Naive B cell (primary cell): Measurements from ENCODE around the gene PRELID3B. TPM values are rescaled to one million over a fixed set of nuclear protein-coding genes. Genes with fewer than 3 reads are reported as not detected.

ENCODE experiments used
- ATAC-seq, 2 donors: fragments of 150-1000 bp; cut with Tn5 transposase; 2 replicates each; pipeline ENCODE4 v1.10.0; 2021; ENCODE audit warnings: low read depth in 2 of 2, mild to moderate bottlenecking in 2 of 2, moderate library complexity in 2 of 2
- DNase-seq: peaks from one replicate; pipeline ENCODE4 v3.0.0; 2022
- H3K27ac Mint-ChIP-seq, 6 donors: one replicate each; pipeline ENCODE4 v1.8.0; 2020 to 2022; ENCODE audit warnings: mild to moderate bottlenecking in 6 of 6, mixed read lengths in 6 of 6, moderate library complexity in 5 of 6, inconsistent platforms in 2 of 6
- H3K27me3 Mint-ChIP-seq, 3 donors: one replicate each; pipeline ENCODE4 v1.8.0; 2021 to 2022; ENCODE audit warnings: mixed read lengths in 3 of 3, mild to moderate bottlenecking in 1 of 3
- H3K36me3 Mint-ChIP-seq, 2 donors: one replicate each; pipeline ENCODE4 v1.8.0; 2020 to 2022; ENCODE audit warnings: mixed read lengths in 2 of 2, inconsistent platforms in 1 of 2, mild to moderate bottlenecking in 1 of 2
- H3K4me1 Mint-ChIP-seq, 3 donors: one replicate each; pipeline ENCODE4 v1.8.0; 2020 to 2022; ENCODE audit warnings: mixed read lengths in 3 of 3, inconsistent platforms in 1 of 3, mild to moderate bottlenecking in 1 of 3, moderate library complexity in 1 of 3
- H3K4me3 Mint-ChIP-seq, 8 donors: one replicate each; pipeline ENCODE4 v1.8.0; 2020 to 2022; ENCODE audit warnings: mild to moderate bottlenecking in 8 of 8, mixed read lengths in 8 of 8, moderate library complexity in 8 of 8, inconsistent platforms in 2 of 8
- H3K9me3 Mint-ChIP-seq, 7 donors: one replicate each; pipeline ENCODE4 v1.8.0; 2020 to 2022; ENCODE audit warnings: mixed read lengths in 7 of 7, mild to moderate bottlenecking in 5 of 7, inconsistent platforms in 2 of 7, moderate library complexity in 1 of 7
- polyA plus RNA-seq, 6 donors: library from polyadenylated mRNA; unstranded; fragments of 300-500 nt; fragmentation: Illumina TruSeq; gene quantifications; one replicate each; pipeline ENCODE4 v1.2.3, GENCODE V29; 2021; ENCODE audit warnings: low read depth in 6 of 6

The PRELID3B gene
- polyA plus RNA-seq, 6 donors from 2014 or later, result 34.1 to 46.0 (median 37.5) TPM

GRCh38 chr20:58990651-58991445 lies 51.7 kb downstream of the PRELID3B start:
- Mint-ChIP-seq H3K4me3 (no peak overlapping the region), H3K27me3 (no peaks in the 10 kb centered on the region), H3K36me3 (peaks cover 14 to 16% of the 10 kb centered on the region in 2 donors), H3K4me1 (peaks cover 30 to 48% (median 34%) of the 10 kb centered on the region in 3 donors), H3K27ac (peak overlapping the region in 5 of 6 donors; percentile 11 to 64 (median 23)), H3K9me3 (no peaks in the 10 kb centered on the region)
- DNase-seq, result no peak
- no peak for ATAC-seq

GRCh38 chr20:58989196-58989595 lies 53.4 kb downstream of the PRELID3B start:
- Mint-ChIP-seq H3K4me1 (peaks cover 22 to 43% (median 31%) of the 10 kb centered on the region in 3 donors), H3K36me3 (peaks cover 11 to 16% of the 10 kb centered on the region in 2 donors), H3K27ac (peak overlapping the region in 4 of 6 donors; percentile 24 to 50 (median 46)), H3K9me3 (no peaks in the 10 kb centered on the region), H3K27me3 (no peaks in the 10 kb centered on the region), H3K4me3 (no peak overlapping the region)
- ATAC-seq (no peak), DNase-seq (no peak)

- ATAC-seq, result no peak
- H3K9me3 Mint-ChIP-seq, result no peaks in the 10 kb centered on the region
- H3K27ac Mint-ChIP-seq, result peak overlapping the region in 3 of 6 donors; percentile 43 to 50 (median 49)
- H3K4me3 Mint-ChIP-seq, result no peak overlapping the region
- peaks cover 21 to 43% (median 33%) of the 10 kb centered on the region in 3 donors for H3K4me1 Mint-ChIP-seq
- H3K36me3 Mint-ChIP-seq, result peaks cover 11 to 16% of the 10 kb centered on the region in 2 donors
- DNase-seq, result no peak
- no peaks in the 10 kb centered on the region for H3K27me3 Mint-ChIP-seq
Measured at GRCh38 chr20:58988565-58988882, 54.1 kb downstream of the PRELID3B start.

- peak overlapping the region in 4 of 6 donors; percentile 4 to 80 (median 46) for H3K27ac Mint-ChIP-seq
- H3K4me3 Mint-ChIP-seq, result no peak overlapping the region
- H3K36me3 Mint-ChIP-seq, result peaks cover 11 to 16% of the 10 kb centered on the region in 2 donors
- no peaks in the 10 kb centered on the region for H3K27me3 Mint-ChIP-seq
- DNase-seq (no peak), ATAC-seq (no peak)
- H3K4me1 Mint-ChIP-seq, result peaks cover 18 to 41% (median 33%) of the 10 kb centered on the region in 3 donors
- no peaks in the 10 kb centered on the region for H3K9me3 Mint-ChIP-seq
Measured at GRCh38 chr20:58987790-58988564, 54.6 kb downstream of the PRELID3B start.

- Mint-ChIP-seq H3K27ac (peak overlapping the region in 3 of 6 donors; percentile 10 to 47 (median 13)), H3K27me3 (no peaks in the 10 kb centered on the region), H3K9me3 (no peaks in the 10 kb centered on the region), H3K4me1 (peaks cover 28 to 42% (median 40%) of the 10 kb centered on the region in 3 donors), H3K36me3 (peaks cover 11 to 16% of the 10 kb centered on the region in 2 donors), H3K4me3 (peak overlapping the region in 1 of 8 donors; percentile 63)
- ATAC-seq (no peak), DNase-seq (no peak)
Measured at GRCh38 chr20:58986968-58987517, 55.5 kb downstream of the PRELID3B start.

- Mint-ChIP-seq H3K4me3 (peak overlapping the region in 1 of 8 donors; percentile 63), H3K4me1 (peaks cover 32 to 47% (median 38%) of the 10 kb centered on the region in 3 donors), H3K27me3 (no peaks in the 10 kb centered on the region), H3K27ac (peak overlapping the region in 3 of 6 donors; percentile 13 to 86 (median 72)), H3K36me3 (peaks cover 6 to 16% of the 10 kb centered on the region in 2 donors), H3K9me3 (no peaks in the 10 kb centered on the region)
- DNase-seq, result no peak
- no peak for ATAC-seq
Measured at GRCh38 chr20:58986286-58986967, 56.2 kb downstream of the PRELID3B start.

- DNase-seq (no peak), ATAC-seq (no peak)
- no peaks in the 10 kb centered on the region for H3K27me3 Mint-ChIP-seq
- no peak overlapping the region for H3K4me3 Mint-ChIP-seq
- no peaks in the 10 kb centered on the region for H3K9me3 Mint-ChIP-seq
- peaks cover 5 to 16% of the 10 kb centered on the region in 2 donors for H3K36me3 Mint-ChIP-seq
- H3K27ac Mint-ChIP-seq, result peak overlapping the region in 1 of 6 donors; percentile 87
- H3K4me1 Mint-ChIP-seq, result peaks cover 32 to 47% (median 36%) of the 10 kb centered on the region in 3 donors
Measured at GRCh38 chr20:58985656-58986055, 56.9 kb downstream of the PRELID3B start.

- ATAC-seq, result no peak
- Mint-ChIP-seq H3K27me3 (no peaks in the 10 kb centered on the region), H3K4me1 (peaks cover 32 to 53% (median 36%) of the 10 kb centered on the region in 3 donors), H3K36me3 (peaks cover 5 to 16% of the 10 kb centered on the region in 2 donors), H3K9me3 (no peaks in the 10 kb centered on the region), H3K4me3 (peak overlapping the region in 2 of 8 donors; percentile 40 to 83), H3K27ac (peak overlapping the region in 4 of 6 donors; percentile 31 to 87 (median 78))
- DNase-seq, result no peak
Measured at GRCh38 chr20:58984691-58985090, 57.9 kb downstream of the PRELID3B start.

Other genes starting within 250 kb of the PRELID3B start
- under 1 TPM in 1 of 6 donors, not detected in 5; 0.35 TPM for gene GNAS-AS1, start 191.9 kb downstream of the PRELID3B start, polyA plus RNA-seq
- gene GNAS, start 190.1 kb downstream of the PRELID3B start, polyA plus RNA-seq, result 100 to 1,000 TPM; 133 to 298 (median 194) TPM
- gene NELFCD, start 61.5 kb downstream of the PRELID3B start, polyA plus RNA-seq, result 100 to 1,000 TPM in 1 of 6 donors, 10 to 100 TPM in 5; 78.9 to 128 (median 86.2) TPM
- gene CTSZ, start 35.5 kb downstream of the PRELID3B start, polyA plus RNA-seq, result 10 to 100 TPM; 15.7 to 39.6 (median 25.4) TPM
- 10 to 100 TPM in 3 of 6 donors, 1 to 10 TPM in 3; 2.5 to 16.4 (median 11.0) TPM for gene TUBB1, start 23.4 kb downstream of the PRELID3B start, polyA plus RNA-seq
- 100 to 1,000 TPM in 1 of 6 donors, 10 to 100 TPM in 5; 53.9 to 103 (median 75.5) TPM for gene ATP5F1E, start 10.5 kb downstream of the PRELID3B start, polyA plus RNA-seq
- 1 to 10 TPM in 4 of 6 donors, under 1 TPM in 2; 0.66 to 2.6 (median 2.3) TPM for gene ZNF831, start 121.0 kb upstream of the PRELID3B start, polyA plus RNA-seq